Neural cell (in vitro differentiated cells): ENCODE results near the gene ORM2. TPM values are rescaled to one million over a fixed set of nuclear protein-coding genes. Genes with fewer than 3 reads are reported as not detected.

Source experiments
- H2AFZ ChIP-seq: fragments of 200-600, 300-800 bp; sonication (generic), shearing (Covaris generic); 2 replicates; pipeline ENCODE4 v1.6.0; 2014; ENCODE audit warnings: low read depth, mild to moderate bottlenecking, antibody characterized with exemption, low read length, moderate library complexity
- H3F3A ChIP-seq: fragments of 200-600 bp; shearing (Covaris generic); 2 replicates; pipeline ENCODE4 v1.6.1; 2016; ENCODE audit warnings: mild to moderate bottlenecking, moderate library complexity, mixed read lengths, antibody characterized with exemption, low read length; ENCODE audit not compliant: insufficient read depth, poor library complexity, severe bottlenecking
- H3K27ac ChIP-seq: fragments of 200-600, 300-800 bp; sonication (generic), shearing (Covaris generic); 2 replicates; pipeline ENCODE4 v1.5.1; 2014; ENCODE audit warnings: mild to moderate bottlenecking, low read length, moderate library complexity
- H3K27me3 ChIP-seq: fragments of 300-800, 200-600 bp; sonication (generic), shearing (Covaris generic); 2 replicates; pipeline ENCODE4 v1.6.0; 2014; ENCODE audit warnings: mild to moderate bottlenecking, low read depth, low read length, moderate library complexity; ENCODE audit not compliant: insufficient read depth
- H3K36me3 ChIP-seq: fragments of 300-800, 200-600 bp; sonication (generic), shearing (Covaris generic); 2 replicates; pipeline ENCODE4 v1.5.1; 2014; ENCODE audit warnings: mild to moderate bottlenecking, antibody characterized with exemption, low read length, moderate library complexity; ENCODE audit not compliant: insufficient read depth
- H3K4me2 ChIP-seq: fragments of 300-800, 200-600 bp; sonication (generic), shearing (Covaris generic); 2 replicates; pipeline ENCODE4 v1.6.0; 2014; ENCODE audit warnings: mild to moderate bottlenecking, low read length
- H3K4me3 ChIP-seq: fragments of 300-800, 200-600 bp; sonication (generic), shearing (Covaris generic); 2 replicates; pipeline ENCODE4 v1.5.1; 2014; ENCODE audit warnings: mild to moderate bottlenecking, low read length, moderate library complexity
- H3K79me2 ChIP-seq: fragments of 200-600 bp; shearing (Covaris generic); replicated peaks from 2 replicates; pipeline ENCODE4 v1.6.0; 2014; ENCODE audit warnings: mild to moderate bottlenecking, low read length, moderate library complexity; ENCODE audit not compliant: insufficient read depth
- H3K9ac ChIP-seq: fragments of 300-800, 200-600 bp; sonication (generic), shearing (Covaris generic); 2 replicates; pipeline ENCODE4 v1.6.1; 2016; ENCODE audit warnings: mild to moderate bottlenecking, low read length, mixed read lengths
- H3K9me2 ChIP-seq: fragments of 200-600 bp; shearing (Covaris generic); 2 replicates; pipeline ENCODE4 v1.6.1; 2016; ENCODE audit warnings: mild to moderate bottlenecking, low read length, mixed read lengths; ENCODE audit not compliant: insufficient read depth
- H3K9me3 ChIP-seq: fragments of 200-600, 300-800 bp; sonication (generic), shearing (Covaris generic); 2 replicates; pipeline ENCODE4 v1.6.1; 2016; ENCODE audit warnings: mild to moderate bottlenecking, mixed run types, low read length, moderate library complexity, mixed read lengths
- H4K20me1 ChIP-seq: fragments of 200-600 bp; shearing (Covaris generic); 2 replicates; pipeline ENCODE4 v1.6.1; 2016; ENCODE audit warnings: mild to moderate bottlenecking, mixed run types; ENCODE audit not compliant: insufficient read depth
- EP300 ChIP-seq: fragments of 450-650 bp; conservative IDR thresholded peaks from 2 replicates; pipeline ENCODE4 v1.6.1; 2014; ENCODE audit warnings: antibody characterized with exemption, mild to moderate bottlenecking, moderate library complexity; ENCODE audit not compliant: poor library complexity, severe bottlenecking
- EZH2 ChIP-seq: fragments of 200-600, 300-800 bp; shearing (Covaris generic), sonication (generic); IDR thresholded peaks from 2 replicates; pipeline ENCODE4 v1.6.1; 2014; ENCODE audit warnings: antibody characterized with exemption, low read length, borderline replicate concordance, mild to moderate bottlenecking; ENCODE audit not compliant: insufficient read depth, poor library complexity, severe bottlenecking
- MXI1 ChIP-seq: fragments of 450-650 bp; conservative IDR thresholded peaks from 2 replicates; pipeline ENCODE4 v1.6.1; 2014; ENCODE audit warnings: antibody characterized with exemption, mild to moderate bottlenecking; ENCODE audit not compliant: poor library complexity, severe bottlenecking
- POLR2AphosphoS5 ChIP-seq: IDR thresholded peaks from 2 replicates; pipeline ENCODE4 v1.6.1; 2012
- RAD21 ChIP-seq: fragments of 450-650 bp; conservative IDR thresholded peaks from 2 replicates; pipeline ENCODE4 v1.6.1; 2014; ENCODE audit warnings: antibody characterized with exemption, mild to moderate bottlenecking, moderate library complexity
- SMC3 ChIP-seq: fragments of 450-650 bp; conservative IDR thresholded peaks from 2 replicates; pipeline ENCODE4 v1.6.1; 2014; ENCODE audit warnings: antibody characterized with exemption, mild to moderate bottlenecking, moderate library complexity; ENCODE audit not compliant: poor library complexity
- TAF1 ChIP-seq: IDR thresholded peaks from 2 replicates; pipeline ENCODE4 v1.6.1; 2012; ENCODE audit warnings: low read depth
- polyA plus RNA-seq: library from polyadenylated mRNA; depleted of rRNA; stranded (reverse); fragments of >200 nt; gene quantifications from 2 replicates; pipeline ENCODE4 v1.2.3, GENCODE V29; 2014
- TF ChIP-seq, protein P1 (sequence below): fragments of 450-650 bp; IDR thresholded peaks from 2 replicates; pipeline ENCODE4 v1.5.1; 2014; ENCODE audit warnings: antibody characterized with exemption, mild to moderate bottlenecking, moderate library complexity; ENCODE audit not compliant: poor library complexity, severe bottlenecking
- TF ChIP-seq, protein P2 (sequence below): IDR thresholded peaks from 2 replicates; pipeline ENCODE4 v1.6.1; 2012; ENCODE audit warnings: borderline replicate concordance

Gene ORM2
- polyA plus RNA-seq, 1 donor from 2014 or later = not detected

DNA sequence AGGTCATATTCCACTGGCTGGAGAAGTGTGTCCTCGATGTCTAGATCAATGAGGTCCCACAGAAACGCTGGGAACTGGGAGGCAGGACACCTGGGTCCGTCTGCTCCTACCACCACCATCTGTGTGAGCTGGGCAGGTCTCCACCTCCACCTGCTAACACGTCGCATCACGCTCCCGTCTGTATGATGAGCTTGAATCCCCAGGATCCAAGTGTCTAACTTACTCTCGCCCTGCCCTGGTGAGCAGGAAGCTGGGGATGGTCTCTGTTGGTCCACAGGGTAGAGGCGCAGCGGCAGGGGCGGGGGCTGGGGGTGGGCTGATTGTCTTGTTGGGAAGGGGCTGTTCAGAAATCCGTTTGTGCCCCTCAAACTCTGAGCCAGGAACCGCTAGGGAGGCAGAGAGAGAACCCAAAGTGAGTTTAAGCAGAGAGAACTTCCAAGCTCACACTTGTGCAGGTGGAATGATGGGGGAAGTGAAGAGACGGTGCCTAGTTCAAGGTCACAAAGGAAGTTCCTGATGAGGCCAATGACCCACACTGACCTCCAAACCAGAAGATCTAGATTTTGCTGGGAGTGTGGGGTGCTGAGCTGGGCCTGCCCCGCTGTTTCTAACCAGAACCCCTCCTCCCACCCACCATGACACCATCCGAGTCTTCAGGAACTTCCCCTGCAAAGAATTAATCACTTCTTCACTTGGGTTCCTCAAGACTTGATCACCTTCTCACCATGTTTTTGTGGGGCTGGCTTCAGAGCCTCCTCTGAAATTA, 21.1 kb downstream of the ORM2 start:
- H3F3A ChIP-seq = no peaks in the 10 kb centered on the region
- TF ChIP-seq, protein P1, sequence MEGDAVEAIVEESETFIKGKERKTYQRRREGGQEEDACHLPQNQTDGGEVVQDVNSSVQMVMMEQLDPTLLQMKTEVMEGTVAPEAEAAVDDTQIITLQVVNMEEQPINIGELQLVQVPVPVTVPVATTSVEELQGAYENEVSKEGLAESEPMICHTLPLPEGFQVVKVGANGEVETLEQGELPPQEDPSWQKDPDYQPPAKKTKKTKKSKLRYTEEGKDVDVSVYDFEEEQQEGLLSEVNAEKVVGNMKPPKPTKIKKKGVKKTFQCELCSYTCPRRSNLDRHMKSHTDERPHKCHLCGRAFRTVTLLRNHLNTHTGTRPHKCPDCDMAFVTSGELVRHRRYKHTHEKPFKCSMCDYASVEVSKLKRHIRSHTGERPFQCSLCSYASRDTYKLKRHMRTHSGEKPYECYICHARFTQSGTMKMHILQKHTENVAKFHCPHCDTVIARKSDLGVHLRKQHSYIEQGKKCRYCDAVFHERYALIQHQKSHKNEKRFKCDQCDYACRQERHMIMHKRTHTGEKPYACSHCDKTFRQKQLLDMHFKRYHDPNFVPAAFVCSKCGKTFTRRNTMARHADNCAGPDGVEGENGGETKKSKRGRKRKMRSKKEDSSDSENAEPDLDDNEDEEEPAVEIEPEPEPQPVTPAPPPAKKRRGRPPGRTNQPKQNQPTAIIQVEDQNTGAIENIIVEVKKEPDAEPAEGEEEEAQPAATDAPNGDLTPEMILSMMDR = no peak
- TF ChIP-seq, protein P2, sequence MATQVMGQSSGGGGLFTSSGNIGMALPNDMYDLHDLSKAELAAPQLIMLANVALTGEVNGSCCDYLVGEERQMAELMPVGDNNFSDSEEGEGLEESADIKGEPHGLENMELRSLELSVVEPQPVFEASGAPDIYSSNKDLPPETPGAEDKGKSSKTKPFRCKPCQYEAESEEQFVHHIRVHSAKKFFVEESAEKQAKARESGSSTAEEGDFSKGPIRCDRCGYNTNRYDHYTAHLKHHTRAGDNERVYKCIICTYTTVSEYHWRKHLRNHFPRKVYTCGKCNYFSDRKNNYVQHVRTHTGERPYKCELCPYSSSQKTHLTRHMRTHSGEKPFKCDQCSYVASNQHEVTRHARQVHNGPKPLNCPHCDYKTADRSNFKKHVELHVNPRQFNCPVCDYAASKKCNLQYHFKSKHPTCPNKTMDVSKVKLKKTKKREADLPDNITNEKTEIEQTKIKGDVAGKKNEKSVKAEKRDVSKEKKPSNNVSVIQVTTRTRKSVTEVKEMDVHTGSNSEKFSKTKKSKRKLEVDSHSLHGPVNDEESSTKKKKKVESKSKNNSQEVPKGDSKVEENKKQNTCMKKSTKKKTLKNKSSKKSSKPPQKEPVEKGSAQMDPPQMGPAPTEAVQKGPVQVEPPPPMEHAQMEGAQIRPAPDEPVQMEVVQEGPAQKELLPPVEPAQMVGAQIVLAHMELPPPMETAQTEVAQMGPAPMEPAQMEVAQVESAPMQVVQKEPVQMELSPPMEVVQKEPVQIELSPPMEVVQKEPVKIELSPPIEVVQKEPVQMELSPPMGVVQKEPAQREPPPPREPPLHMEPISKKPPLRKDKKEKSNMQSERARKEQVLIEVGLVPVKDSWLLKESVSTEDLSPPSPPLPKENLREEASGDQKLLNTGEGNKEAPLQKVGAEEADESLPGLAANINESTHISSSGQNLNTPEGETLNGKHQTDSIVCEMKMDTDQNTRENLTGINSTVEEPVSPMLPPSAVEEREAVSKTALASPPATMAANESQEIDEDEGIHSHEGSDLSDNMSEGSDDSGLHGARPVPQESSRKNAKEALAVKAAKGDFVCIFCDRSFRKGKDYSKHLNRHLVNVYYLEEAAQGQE = no peak
- TF ChIP-seq RAD21 = no peak
- TF ChIP-seq MXI1 = no peak
- no peak for TF ChIP-seq EP300
- TF ChIP-seq SMC3 = no peak
- no peak for TF ChIP-seq EZH2
- TF ChIP-seq TAF1 = no peak
- no peak for TF ChIP-seq POLR2AphosphoS5
- no peak overlapping the region for H2AFZ ChIP-seq
- H3K79me2 ChIP-seq = no peaks in the 10 kb centered on the region
- no peaks in the 10 kb centered on the region for H3K36me3 ChIP-seq
- H3K4me3 ChIP-seq = no peak overlapping the region
- H3K27ac ChIP-seq = no peak overlapping the region
- no peak overlapping the region for H3K4me2 ChIP-seq
- H3K9ac ChIP-seq = no peak overlapping the region
- H3K27me3 ChIP-seq = no peaks in the 10 kb centered on the region
- H3K9me2 ChIP-seq = no peaks in the 10 kb centered on the region
- H4K20me1 ChIP-seq = no peaks in the 10 kb centered on the region
- no peaks in the 10 kb centered on the region for H3K9me3 ChIP-seq

DNA sequence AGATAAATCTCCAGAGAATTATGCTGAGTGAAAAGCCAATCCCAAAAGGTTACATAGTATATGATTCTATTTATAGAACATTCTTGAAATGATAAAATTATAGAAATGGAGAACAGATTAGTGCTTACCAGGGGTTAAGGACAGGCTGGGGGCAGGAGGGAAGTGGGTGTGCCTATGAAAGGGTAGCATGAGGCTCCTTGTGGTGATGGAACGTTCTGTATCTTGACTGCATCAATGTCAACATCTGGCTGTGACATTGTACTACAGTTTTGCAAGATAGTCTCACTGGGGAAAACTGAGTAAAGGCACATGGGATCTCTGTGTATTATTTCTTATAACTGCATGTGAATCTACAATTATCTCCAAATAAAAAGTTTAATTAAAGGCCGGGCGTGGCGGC, 22.3 kb downstream of the ORM2 start:
- Histone ChIP-seq H3K9me2 (no peaks in the 10 kb centered on the region), H3K27me3 (no peaks in the 10 kb centered on the region), H3K4me2 (no peak overlapping the region), H3K27ac (no peak overlapping the region), H3F3A (no peaks in the 10 kb centered on the region), H3K9ac (no peak overlapping the region), H3K4me3 (no peak overlapping the region), H3K79me2 (no peaks in the 10 kb centered on the region), H2AFZ (no peak overlapping the region), H4K20me1 (no peaks in the 10 kb centered on the region), H3K36me3 (no peaks in the 10 kb centered on the region), H3K9me3 (no peaks in the 10 kb centered on the region)
- TF ChIP-seq TAF1 = no peak
- no peak for TF ChIP-seq RAD21
- no peak for TF ChIP-seq SMC3
- TF ChIP-seq, protein P1 = no peak
- no peak for TF ChIP-seq POLR2AphosphoS5
